Sigmoid colon (tissue), 7 donors: ENCODE data around the gene SLC38A3. TPM values are rescaled to one million over a fixed set of nuclear protein-coding genes. Genes with fewer than 3 reads are reported as not detected.

ENCODE experiments used
- DNase-seq: peaks from one replicate; pipeline ENCODE4 v3.0.0-alpha.2; 2019
- H3K27ac ChIP-seq, 4 donors: fragments of 200-600 bp; sonication (generic); one replicate each; pipeline ENCODE4 v1.5.1; 2016 to 2019; ENCODE audit warnings: mild to moderate bottlenecking in 1 of 4
- H3K27me3 ChIP-seq, 3 donors: fragments of 200-600 bp; sonication (generic); one replicate each; pipeline ENCODE4 v1.5.1; 2019; ENCODE audit warnings: mild to moderate bottlenecking in 1 of 3
- H3K36me3 ChIP-seq, 4 donors: fragments of 200-600 bp; sonication (generic); one replicate each; pipeline ENCODE4 v1.5.1; 2016 to 2019
- H3K4me1 ChIP-seq, 4 donors: fragments of 200-600 bp; sonication (generic); one replicate each; pipeline ENCODE4 v1.5.1; 2017 to 2019
- H3K4me3 ChIP-seq, 4 donors: fragments of 200-600 bp; sonication (generic); one replicate each; pipeline ENCODE4 v1.5.1; 2017 to 2019; ENCODE audit warnings: mild to moderate bottlenecking in 2 of 4, moderate library complexity in 1 of 4
- H3K9me3 ChIP-seq, 4 donors: fragments of 200-600 bp in 3 of 4; sonication (generic) in 3 of 4; one replicate each; pipeline versions ENCODE4 v1.5.1 to v1.6.1; 2013 to 2019
- CTCF ChIP-seq, 4 experiments: fragments of 450-650 bp in 3 of 4; fragments of 200-600 bp in 1 of 4; IDR thresholded peaks; one replicate each; pipeline ENCODE4 v1.5.1; 2016 to 2019; ENCODE audit warnings: antibody characterized with exemption in 4 of 4, mild to moderate bottlenecking in 3 of 4, moderate library complexity in 2 of 4
- EP300 ChIP-seq, 4 donors: sonication (generic); formaldehyde crosslinking; IDR thresholded peaks; one replicate each; pipeline ENCODE4 v1.6.1; 2017; ENCODE audit warnings: antibody characterized with exemption in 4 of 4
- POLR2A ChIP-seq, 2 donors: fragments of 450-650 bp; IDR thresholded peaks; one replicate each; pipeline ENCODE4 v1.6.1; 2016; ENCODE audit warnings: antibody characterized with exemption in 2 of 2, mild to moderate bottlenecking in 2 of 2, moderate library complexity in 2 of 2
- POLR2AphosphoS5 ChIP-seq, 4 donors: sonication (generic); formaldehyde crosslinking; IDR thresholded peaks; one replicate each; pipeline ENCODE4 v1.6.1; 2017; ENCODE audit warnings: antibody characterized with exemption in 4 of 4
- WGBS, 2 donors: extraction: QIAGEN DNeasy Blood & Tissue Kit; methylation state at CpG; one replicate each; pipeline ENCODE4 v1.1.7; 2013; 5-methylcytosine and 5-hydroxymethylcytosine counted together
- intact Hi-C: fragments of 100-400 bp; cut with DNase I; formaldehyde crosslinking; loops from one replicate; pipeline ENCODE4 v1.15.1; 2023
- polyA plus RNA-seq, 3 donors: library from polyadenylated mRNA; stranded (reverse); fragments of 200-250 nt; gene quantifications; one replicate each; pipeline ENCODE4 v1.2.3, GENCODE V29; 2013
- total RNA-seq, 4 donors: library from RNA; depleted of rRNA; stranded (reverse); fragments of >200 nt; gene quantifications; one replicate each; pipeline ENCODE4 v1.1.0, GENCODE V29; 2016
- donor health status: healthy with polysubstance abuse.
- donor health status: Bipolar disorder and iron deficiency.
- donor health status: healthy.

Gene SLC38A3
- total and polyA plus RNA-seq, 7 donors: 0.07 to 0.28 TPM; not detected in 5

GRCh38 chr3:50189274-50189673 lies 15.8 kb upstream of the SLC38A3 start:
- intact Hi-C loops: loop anchor here (1.0 kb wide), 2 partner anchors 34 to 68 kb away; partner anchors contain the start of gene SEMA3F
- no peaks in the 10 kb centered on the region for H3K9me3 ChIP-seq
- no peak overlapping the region for H3K27ac ChIP-seq
- peaks cover 0 to 21% (median 19%) of the 10 kb centered on the region in 4 donors for H3K4me1 ChIP-seq
- 6 to 13% methylated on average over 5 of the region's 5 CpGs for WGBS, 2 donors
- peaks cover 15 to 27% (median 17%) of the 10 kb centered on the region in 3 donors for H3K27me3 ChIP-seq
- no peak overlapping the region for H3K4me3 ChIP-seq
- H3K36me3 ChIP-seq: peaks cover 0 to 14% (median 0%) of the 10 kb centered on the region in 4 donors
- peak; percentile 87 for DNase-seq
- TF ChIP-seq CTCF (IDR thresholded peaks at IDR 0.05) (peak; percentile 56 to 86 (median 81)), EP300 (IDR thresholded peaks at IDR 0.05) (no peak), POLR2AphosphoS5 (IDR thresholded peaks at IDR 0.05) (peak in 2 of 4 donors; percentile 26 to 57)

GRCh38 chr3:50189989-50190388 lies 15.1 kb upstream of the SLC38A3 start:
- intact Hi-C loops: loop anchor here (1.0 to 5.0 kb wide), 3 partner anchors 35 to 132 kb away; partner anchors contain the start of genes HYAL2 and SEMA3F
- Histone ChIP-seq H3K27me3 (peaks cover 17 to 34% (median 23%) of the 10 kb centered on the region in 3 donors), H3K4me3 (no peak overlapping the region), H3K9me3 (no peaks in the 10 kb centered on the region), H3K4me1 (peaks cover 0 to 28% (median 25%) of the 10 kb centered on the region in 4 donors), H3K27ac (no peak overlapping the region), H3K36me3 (peaks cover 0 to 14% (median 0%) of the 10 kb centered on the region in 4 donors)
- TF ChIP-seq EP300 (IDR thresholded peaks at IDR 0.05): no peak
- TF ChIP-seq POLR2AphosphoS5 (IDR thresholded peaks at IDR 0.05): peak in 1 of 4 donors; percentile 13
- no peak for DNase-seq
- WGBS, 2 donors: 50 to 83% methylated on average over 7 of the region's 7 CpGs

GRCh38 chr3:50190936-50191660 lies 14.0 kb upstream of the SLC38A3 start, which contains the start of gene GNAT1:
Gene GNAT1, plus strand, starts transcription at chr3:50191610. Its CDS starts 116 bp downstream, at chr3:50191726.
- Histone ChIP-seq H3K9me3 (no peaks in the 10 kb centered on the region), H3K27me3 (peaks cover 22 to 45% (median 33%) of the 10 kb centered on the region in 3 donors), H3K36me3 (peaks cover 0 to 8% (median 0%) of the 10 kb centered on the region in 4 donors), H3K4me3 (no peak within 1 kb of the TSS), H3K27ac (no peak within 1 kb of the TSS), H3K4me1 (peaks cover 0 to 28% (median 25%) of the 10 kb centered on the region in 4 donors)
- TF ChIP-seq CTCF (IDR thresholded peaks at IDR 0.05): no peak
- no peak for TF ChIP-seq EP300 (IDR thresholded peaks at IDR 0.05)
- no peak for TF ChIP-seq POLR2A (IDR thresholded peaks at IDR 0.05)
- no peak for TF ChIP-seq POLR2AphosphoS5 (IDR thresholded peaks at IDR 0.05)
- intact Hi-C loops: loop anchor here (5.0 kb wide), 1 partner anchor 131 kb away; the partner anchor contains the start of gene HYAL2
- no peak for DNase-seq
- 69 to 78% methylated on average over 8 of the region's 8 CpGs for WGBS, 2 donors

GRCh38 chr3:50192124-50192523 lies 12.9 kb upstream of the SLC38A3 start:
- peaks cover 0 to 4% (median 0%) of the 10 kb centered on the region in 4 donors for H3K36me3 ChIP-seq
- no peak overlapping the region for H3K27ac ChIP-seq
- H3K4me1 ChIP-seq: peaks cover 0 to 28% (median 25%) of the 10 kb centered on the region in 4 donors
- no peaks in the 10 kb centered on the region for H3K9me3 ChIP-seq
- WGBS, 2 donors: 84 to 88% methylated on average over 8 of the region's 8 CpGs
- intact Hi-C loops: loop anchor here (2.0 to 5.0 kb wide), 3 partner anchors 55 to 130 kb away; partner anchors contain the start of gene HYAL2
- TF ChIP-seq POLR2A (IDR thresholded peaks at IDR 0.05): no peak
- TF ChIP-seq EP300 (IDR thresholded peaks at IDR 0.05): no peak
- TF ChIP-seq CTCF (IDR thresholded peaks at IDR 0.05): no peak
- TF ChIP-seq POLR2AphosphoS5 (IDR thresholded peaks at IDR 0.05): no peak
- H3K4me3 ChIP-seq: no peak overlapping the region
- H3K27me3 ChIP-seq: peaks cover 22 to 50% (median 33%) of the 10 kb centered on the region in 3 donors
- DNase-seq: no peak

GRCh38 chr3:50192689-50193141 lies 12.4 kb upstream of the SLC38A3 start:
- peaks cover 0 to 2% (median 0%) of the 10 kb centered on the region in 4 donors for H3K36me3 ChIP-seq
- no peak overlapping the region for H3K4me3 ChIP-seq
- H3K4me1 ChIP-seq: peaks cover 0 to 28% (median 25%) of the 10 kb centered on the region in 4 donors
- H3K27ac ChIP-seq: no peak overlapping the region
- WGBS, 2 donors: 13 to 15% methylated on average over 21 of the region's 21 CpGs
- TF ChIP-seq POLR2A (IDR thresholded peaks at IDR 0.05) (no peak), CTCF (IDR thresholded peaks at IDR 0.05) (peak; percentile 80 to 94 (median 90))
- intact Hi-C loops: loop anchor here (2.0 to 5.0 kb wide), 3 partner anchors 54 to 130 kb away; partner anchors contain the start of gene HYAL2
- H3K9me3 ChIP-seq: no peaks in the 10 kb centered on the region
- DNase-seq: no peak
- H3K27me3 ChIP-seq: peaks cover 22 to 50% (median 33%) of the 10 kb centered on the region in 3 donors
